ENCODE data around the gene PKNOX2. TPM values are rescaled to one million over a fixed set of nuclear protein-coding genes. Genes with fewer than 3 reads are reported as not detected.

Gene PKNOX2
- total and polyA plus RNA-seq, 2 of the 4 experiments (the other 2 are of a cell fraction), result 0.72 to 2.3 TPM

- no peak overlapping the region for H3K56ac ChIP-seq (ENCODE audit: extremely low read depth, insufficient read depth, low read length)
- no peak overlapping the region for H3K14ac ChIP-seq (replicated peaks; ENCODE audit: low read depth, low read length)
- peaks cover 1% of the 10 kb centered on the region; the same call in 1 of the 2 replicates for H3K9me3 ChIP-seq (ENCODE audit: control insufficient read depth, insufficient read depth, low read length)
- in situ Hi-C loops (cut with MboI; ENCODE audit: low sequenced_read_pairs), result no loop called here
- no peak overlapping the region for H4K5ac ChIP-seq (ENCODE audit: low read depth, low read length)
- H3K27ac ChIP-seq (ENCODE audit: insufficient read depth, low read length), result no peak overlapping the region
- no peak overlapping the region for H2BK5ac ChIP-seq (ENCODE audit: low read depth, low read length, poor library complexity, severe bottlenecking)
- 93% methylated on average over 3 of the region's 11 CpGs; no CpG with 5 or more reads in 1 of the 2 experiments for WGBS, 2 experiments (ENCODE audit: extremely low coverage in 2 of 2, insufficient read length in 1 of 2)
- no peak overlapping the region for H2AFZ ChIP-seq (replicated peaks; ENCODE audit: low read length, poor library complexity)
- no peak overlapping the region for H4K8ac ChIP-seq (ENCODE audit: low read depth in 2 of 2, low read length in 2 of 2)
- TF ChIP-seq RCOR1 (IDR thresholded peaks at IDR 0.05; ENCODE audit: insufficient replicate concordance, low read length) (no peak), BHLHE40 (IDR thresholded peaks at IDR 0.05; ENCODE audit: low read depth, low read length) (no peak), NFE2L2 (IDR thresholded peaks at IDR 0.05; ENCODE audit: low read depth, low read length) (no peak), MAFK (IDR thresholded peaks at IDR 0.05; ENCODE audit: low read depth, low read length) (no peak), CHD1 (IDR thresholded peaks at IDR 0.05; ENCODE audit: low read depth, low read length) (no peak)
- BruUV-seq (replicated peaks), result no TSS peak
- no peak overlapping the region for H3K9ac ChIP-seq (ENCODE audit: low read depth, low read length)
- H3K4me1 ChIP-seq (ENCODE audit: control insufficient read depth, insufficient read depth, low read length), result peaks cover 2% of the 10 kb centered on the region; the same call in 1 of the 2 replicates
- ChIA-PET CTCF (no interaction called here), POLR2A (ENCODE audit: unreplicated experiment) (interaction anchor here (0.6 kb wide), 1 partner anchor 263 kb away, joined by 5 read pairs; no protein-coding TSS in a partner anchor)
- H2BK15ac ChIP-seq (ENCODE audit: low read depth, low read length), result no peak overlapping the region
- H3K36me3 ChIP-seq (ENCODE audit: control insufficient read depth, insufficient read depth, low read length), result no peaks in the 10 kb centered on the region
- dilution Hi-C loops (cut with HindIII; ENCODE audit: low sequenced_read_pairs, unreplicated experiment), result no loop called here
- no peak overlapping the region for H3K18ac ChIP-seq (ENCODE audit: low read depth, low read length)
- H3K79me1 ChIP-seq (ENCODE audit: low read depth in 1 of 2, low read length in 2 of 2), result no peaks in the 10 kb centered on the region
- H2BK120ac ChIP-seq (ENCODE audit: low read depth, low read length), result no peak overlapping the region
- H3K4ac ChIP-seq (ENCODE audit: low read depth, low read length), result no peak overlapping the region
- DNase-seq (no peak), ATAC-seq (ENCODE audit: low read depth) (no peak)
- H3K4me3 ChIP-seq (ENCODE audit: insufficient read depth, low read depth, low read length), result no peak overlapping the region
- H3K27me3 ChIP-seq (ENCODE audit: control insufficient read depth, insufficient read depth, low read length), result peaks cover 4% of the 10 kb centered on the region
- H2AK5ac ChIP-seq (ENCODE audit: low read depth, low read length), result no peak overlapping the region
- H2AK9ac ChIP-seq (replicated peaks; ENCODE audit: low read depth, low read length, poor library complexity), result no peak overlapping the region
- intact Hi-C loops (cut with micrococcal nuclease), result no loop called here
- no peak overlapping the region for H3K4me2 ChIP-seq (ENCODE audit: low read depth, low read length)
- no peak overlapping the region for H4K91ac ChIP-seq (ENCODE audit: insufficient read depth, low read depth, low read length)
- no peak overlapping the region for H2BK20ac ChIP-seq (ENCODE audit: low read depth, low read length)
- H4K20me1 ChIP-seq (ENCODE audit: insufficient read depth, low read length), result no peaks in the 10 kb centered on the region
- H3K23ac ChIP-seq (ENCODE audit: low read depth, low read length), result no peak overlapping the region
- no peaks in the 10 kb centered on the region for H3K9me1 ChIP-seq (ENCODE audit: insufficient read depth, low read length)
These were observed 77.7 kb downstream of the PKNOX2 start for GRCh38 chr11:125242141-125242775.

Measured in IMR-90 (cell line).